Right lobe of liver (tissue), 6 donors: ENCODE measurements around the gene WTAP. TPM values are rescaled to one million over a fixed set of nuclear protein-coding genes. Genes with fewer than 3 reads are reported as not detected.
"Not testable (repeated sequence)": the region's sequence is repeated elsewhere in the genome, so short reads cannot be mapped to it uniquely, and the experiment has no call there.

ENCODE experiments used
- ATAC-seq, 4 donors: fragments of 200-7000 bp; cut with Tn5 transposase; one replicate each; pipeline ENCODE4 v1.9.1; 2020; ENCODE audit warnings: mild to moderate bottlenecking in 4 of 4, moderate library complexity in 4 of 4
- DNase-seq, 3 donors: peaks; one replicate each; pipeline ENCODE4 v3.0.0-alpha.2; 2020
- H3K27ac ChIP-seq, 3 donors: fragments of 200-600 bp; one replicate each; pipeline ENCODE4 v1.8.0; 2022
- H3K27me3 ChIP-seq, 2 donors: fragments of 200-600 bp; one replicate each; pipeline ENCODE4 v1.8.0; 2022
- H3K36me3 ChIP-seq, 4 donors: fragments of 200-600 bp; sonication (generic) in 1 of 4; one replicate each; pipeline versions ENCODE4 v1.5.1 to v1.8.0; 2017 to 2022; ENCODE audit warnings: control low read depth in 1 of 4
- H3K4me1 ChIP-seq, 4 donors: fragments of 200-600 bp; sonication (generic) in 1 of 4; one replicate each; pipeline versions ENCODE4 v1.5.1 to v1.8.0; 2017 to 2022; ENCODE audit warnings: control low read depth in 1 of 4
- H3K4me3 ChIP-seq, 3 donors: fragments of 200-600 bp; one replicate each; pipeline ENCODE4 v1.8.0; 2022
- H3K9me3 ChIP-seq, 4 donors: fragments of 200-600 bp; sonication (generic) in 1 of 4; one replicate each; pipeline versions ENCODE4 v1.5.1 to v1.8.0; 2017 to 2022; ENCODE audit warnings: control low read depth in 1 of 4
- CTCF ChIP-seq, 4 donors: fragments of 200-600 bp in 3 of 4; fragments of 450-650 bp in 1 of 4; IDR thresholded peaks; one replicate each; pipeline versions ENCODE4 v1.5.1 to v1.8.0; 2016 to 2022; ENCODE audit warnings: antibody characterized with exemption in 4 of 4, mild to moderate bottlenecking in 2 of 4
- POLR2A ChIP-seq: fragments of 450-650 bp; IDR thresholded peaks from one replicate; pipeline ENCODE4 v1.6.1; 2017; ENCODE audit warnings: antibody characterized with exemption, mild to moderate bottlenecking
- WGBS: methylation state at CpG from one replicate; pipeline ENCODE4 v1.1.6; 2018; ENCODE audit warnings: low coverage, low lambda C conversion rate; ENCODE audit not compliant: insufficient coverage; ENCODE audit errors: missing lambda C conversion rate; 5-methylcytosine and 5-hydroxymethylcytosine counted together
- intact Hi-C, 2 donors: fragments of 100-400 bp; cut with DNase I; formaldehyde crosslinking; loops; one replicate each; pipeline versions ENCODE4 v1.11.2 to v1.14.1; 2022
- total RNA-seq, 6 experiments: library from RNA; depleted of rRNA in 2 of 6; stranded (reverse); fragments of >200 nt in 2 of 6; fragmentation: NEBNext Ultra II Directional in 3 of 6; extraction: Animal tissue kit (Norgen Biotek cat#: 25700) in 3 of 6; gene quantifications; one replicate each; pipeline versions ENCODE4 v1.1.0 to v1.2.4, GENCODE V29; 2016 to 2023
- donor health status: DM: no; HTN: yes; CAD: no.
- donor health status: DM: no; HTN: no; CAD: no.
- donor health status: DM: no; HTN: no; CAD: no.
- donor health status: DM: no; HTN: yes; CAD: no.
- donor health status: DM: no; HTN: yes; CAD: no.

Gene WTAP
- total RNA-seq, 6 experiments from 2014 or later: 21.1 to 64.3 (median 37.6) TPM

DNA sequence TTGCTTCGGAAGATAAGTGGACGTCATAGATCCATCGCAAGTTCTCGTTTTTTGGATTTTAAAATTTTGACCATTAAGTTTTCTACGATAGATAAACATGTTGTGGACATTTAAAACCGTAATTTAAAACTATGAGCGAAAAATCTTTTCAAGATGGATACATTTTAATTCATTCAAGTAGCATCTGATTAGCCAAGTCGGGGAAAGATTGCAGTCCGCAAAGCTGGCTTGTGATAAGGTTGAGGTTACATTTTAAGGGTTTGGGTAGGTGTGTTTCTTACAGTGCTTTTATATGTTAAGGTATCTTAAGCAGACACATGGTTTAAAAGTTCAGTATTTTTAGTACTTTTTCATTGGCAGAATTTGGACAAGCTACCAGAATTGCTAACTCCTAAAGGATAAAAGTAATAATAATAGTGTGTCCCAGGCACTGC lies 1.2 kb downstream of the WTAP start:
- under 1% methylated on average over 9 of the region's 9 CpGs for WGBS
- peak overlapping the region; percentile 76 to 93 (median 92) for H3K4me3 ChIP-seq
- H3K27ac ChIP-seq: peak overlapping the region; percentile 96 to 99 (median 98)
- no peaks in the 10 kb centered on the region for H3K27me3 ChIP-seq
- no peak for TF ChIP-seq CTCF (IDR thresholded peaks at IDR 0.05)
- TF ChIP-seq POLR2A: no peak
- no peaks in the 10 kb centered on the region for H3K9me3 ChIP-seq
- ATAC-seq (no peak), DNase-seq (no peak)
- intact Hi-C loops: no loop called here
- H3K4me1 ChIP-seq: peaks cover 0 to 38% (median 8%) of the 10 kb centered on the region in 4 donors
- no peaks in the 10 kb centered on the region for H3K36me3 ChIP-seq

DNA sequence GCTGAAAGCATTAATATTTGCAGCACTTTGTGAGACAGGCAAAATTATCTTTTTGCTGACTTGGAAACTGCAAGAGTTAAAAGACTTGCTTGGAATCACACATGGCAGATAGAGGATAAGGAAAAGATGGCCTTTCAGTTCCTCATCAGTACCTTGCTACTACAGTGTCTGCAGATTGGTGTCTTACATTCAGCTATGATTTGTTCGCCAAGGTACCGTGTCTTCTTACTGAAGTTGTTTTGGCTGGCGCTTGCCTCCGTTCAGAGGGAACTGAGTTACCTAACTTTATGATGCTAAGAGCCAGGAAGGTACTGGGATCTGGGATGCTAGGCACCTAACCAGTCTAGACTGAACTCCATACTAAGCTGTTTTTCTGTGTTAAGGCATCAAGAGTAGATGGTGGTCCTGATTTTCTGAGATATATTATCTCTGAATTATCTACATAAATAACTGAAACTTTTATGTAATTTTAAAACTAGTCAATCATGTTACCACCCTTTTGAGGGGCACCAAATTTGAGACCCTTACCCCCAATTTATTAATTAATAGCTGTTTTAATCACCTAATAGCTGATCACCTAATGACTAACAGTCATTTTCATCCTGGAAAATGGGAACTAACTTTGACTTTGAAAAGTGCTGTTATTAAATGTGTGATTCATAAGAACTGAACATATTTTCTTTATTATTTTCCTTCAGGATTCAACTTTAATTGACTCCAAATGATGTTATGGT lies 2.5 kb downstream of the WTAP start:
- Histone ChIP-seq H3K27ac (no peak overlapping the region), H3K27me3 (no peaks in the 10 kb centered on the region), H3K36me3 (no peaks in the 10 kb centered on the region), H3K4me1 (peaks cover 0 to 38% (median 8%) of the 10 kb centered on the region in 4 donors), H3K9me3 (no peaks in the 10 kb centered on the region), H3K4me3 (no peak overlapping the region)
- ATAC-seq (no peak), DNase-seq (no peak)
- WGBS: 7% methylated on average over 4 of the region's 4 CpGs
- intact Hi-C loops: no loop called here
- TF ChIP-seq POLR2A: no peak
- no peak for TF ChIP-seq CTCF (IDR thresholded peaks at IDR 0.05)

GRCh38 chr6:159730332-159730676 lies 3.0 kb downstream of the WTAP start:
- Histone ChIP-seq H3K36me3 (no peaks in the 10 kb centered on the region), H3K4me1 (peaks cover 0 to 33% (median 8%) of the 10 kb centered on the region in 4 donors), H3K9me3 (no peaks in the 10 kb centered on the region), H3K27me3 (no peaks in the 10 kb centered on the region), H3K27ac (no peak overlapping the region), H3K4me3 (no peak overlapping the region)
- WGBS: 72% methylated on average over 6 of the region's 6 CpGs
- DNase-seq (no peak), ATAC-seq (no peak)
- intact Hi-C loops: no loop called here
- no peak for TF ChIP-seq CTCF (IDR thresholded peaks at IDR 0.05)
- TF ChIP-seq POLR2A: no peak

- ATAC-seq, H3K27ac ChIP-seq, H3K9me3 ChIP-seq, H3K36me3 ChIP-seq, H3K27me3 ChIP-seq, H3K4me3 ChIP-seq, DNase-seq, intact Hi-C loops: not testable (repeated sequence)
- WGBS: 87% methylated on average over 12 of the region's 12 CpGs
- H3K4me1 ChIP-seq: peaks cover 0 to 25% (median 4%) of the 10 kb centered on the region in 4 donors
These were observed 5.2 kb downstream of the WTAP start for GRCh38 chr6:159732550-159732949.

GRCh38 chr6:159733395-159733794 lies 6.1 kb downstream of the WTAP start:
- H3K4me3 ChIP-seq, DNase-seq, H3K27me3 ChIP-seq, intact Hi-C loops, H3K36me3 ChIP-seq, H3K9me3 ChIP-seq, ATAC-seq, H3K27ac ChIP-seq: not testable (repeated sequence)
- peaks cover 0 to 24% (median 4%) of the 10 kb centered on the region in 4 donors for H3K4me1 ChIP-seq
- WGBS: 81% methylated on average over 7 of the region's 12 CpGs
